ENCODE measurements around the gene MUC20.
"Not testable (repeated sequence)": the region's sequence is repeated elsewhere in the genome, so short reads cannot be mapped to it uniquely, and the experiment has no call there.

The MUC20 gene

DNA sequence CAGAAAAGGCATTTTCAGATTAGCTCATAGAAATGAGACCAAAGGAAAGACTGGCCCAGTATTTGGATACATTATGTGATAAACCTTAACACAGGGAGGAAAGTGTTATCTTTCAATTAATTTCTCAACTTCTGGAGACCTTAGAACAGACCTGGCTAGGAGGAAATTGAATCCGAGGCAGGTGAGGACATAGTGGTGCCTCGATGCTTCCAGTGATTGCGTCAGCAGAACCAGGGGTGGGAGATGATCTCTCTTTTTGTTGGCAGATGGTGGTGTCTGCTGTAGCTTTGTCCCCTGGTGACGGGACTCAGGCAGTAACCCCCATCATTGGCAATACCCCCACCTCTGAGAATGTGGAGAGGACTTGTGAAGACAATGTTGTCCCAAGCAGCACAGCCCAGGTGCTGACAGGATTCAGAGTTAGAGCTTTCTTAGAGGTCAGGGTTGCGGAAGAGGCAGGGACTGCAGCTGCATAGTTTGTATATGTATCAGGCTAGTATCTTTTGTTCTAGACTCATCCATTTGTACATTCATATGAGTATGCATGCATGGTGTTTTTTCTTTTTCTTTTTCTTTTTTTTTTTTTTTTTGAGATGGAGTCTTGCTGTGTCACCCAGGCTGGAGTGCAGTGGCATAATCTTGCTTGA is 27.9 kb upstream of the MUC20 start:
- no peak for DNase-seq (ENCODE audit: low read depth)

DNA sequence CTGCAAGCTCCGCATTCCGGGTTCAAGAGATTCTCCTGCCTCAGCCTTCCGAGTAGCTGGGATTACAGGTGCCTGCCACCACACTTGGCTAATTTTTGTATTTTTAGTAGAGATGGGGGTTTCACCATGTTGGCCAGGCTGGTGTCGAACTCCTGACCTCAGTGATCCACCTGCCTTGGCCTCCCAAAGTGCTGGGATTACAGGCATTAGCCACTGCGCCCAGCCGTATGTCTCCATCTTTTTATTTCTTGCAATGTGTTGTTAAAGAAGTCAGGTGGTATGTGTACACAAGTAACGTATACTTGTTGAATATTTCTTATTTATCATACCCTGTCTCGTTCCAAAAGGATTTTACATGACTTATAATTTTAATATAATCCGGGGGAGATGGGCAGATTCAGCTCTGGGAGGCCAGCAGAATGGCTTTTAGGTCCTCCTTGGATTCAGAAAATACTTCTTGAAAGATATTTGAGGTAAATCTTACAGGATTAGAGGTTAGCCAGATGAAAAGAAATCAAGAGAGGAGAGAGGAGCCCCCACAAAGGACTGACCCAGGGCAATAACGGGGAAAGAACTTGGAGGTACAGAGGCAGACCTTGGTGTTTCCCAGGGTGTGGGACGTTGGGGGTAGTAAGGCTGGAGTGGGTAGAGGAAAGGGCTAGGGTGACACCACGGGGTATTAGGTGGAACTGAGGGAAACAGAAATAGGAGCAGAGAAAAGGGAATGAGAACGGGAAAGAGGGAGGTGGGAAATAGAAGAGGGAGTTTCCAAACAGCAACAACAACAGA is 27.2 kb upstream of the MUC20 start:
- DNase-seq (ENCODE audit: low read depth): no peak

DNA sequence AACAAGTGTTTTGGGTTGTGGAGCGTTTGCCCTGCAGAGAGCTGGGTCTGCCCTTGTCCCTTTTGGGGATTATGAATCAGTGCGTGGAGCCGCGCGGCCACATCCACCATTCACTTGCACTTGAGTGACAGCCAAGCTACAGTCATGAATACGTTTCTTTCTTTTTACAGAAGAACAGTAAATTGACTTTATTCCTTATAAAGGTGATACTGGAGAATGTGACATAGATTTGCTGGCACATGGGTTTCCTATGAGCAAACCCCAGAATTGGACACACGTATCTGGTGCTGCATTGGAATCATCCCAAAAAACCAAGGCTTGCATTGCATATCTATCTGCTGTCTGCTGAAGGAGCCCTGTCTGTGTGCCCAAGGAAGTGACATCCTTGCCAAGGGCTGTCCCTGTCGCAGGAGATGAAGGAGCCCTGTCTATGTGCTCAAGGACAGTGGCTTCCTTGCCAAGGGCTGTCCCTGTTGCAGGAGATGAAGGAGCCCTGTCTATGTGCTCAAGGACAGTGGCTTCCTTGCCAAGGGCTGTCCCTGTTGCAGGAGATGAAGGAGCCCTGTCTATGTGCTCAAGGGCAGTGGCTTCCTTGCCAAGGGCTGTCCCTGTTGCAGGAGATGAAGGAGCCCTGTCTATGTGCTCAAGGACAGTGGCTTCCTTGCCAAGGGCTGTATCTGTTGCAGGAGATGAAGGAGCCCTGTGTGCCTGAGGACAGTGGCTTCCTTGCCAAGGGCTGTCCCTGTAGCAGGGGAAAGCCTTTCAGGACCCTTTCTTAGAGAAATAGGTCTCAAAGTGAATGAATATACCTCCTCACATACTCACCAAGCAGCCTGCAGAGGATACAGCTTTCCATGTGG is 26.3 kb upstream of the MUC20 start:
- not testable (repeated sequence) for DNase-seq (ENCODE audit: low read depth)

DNA sequence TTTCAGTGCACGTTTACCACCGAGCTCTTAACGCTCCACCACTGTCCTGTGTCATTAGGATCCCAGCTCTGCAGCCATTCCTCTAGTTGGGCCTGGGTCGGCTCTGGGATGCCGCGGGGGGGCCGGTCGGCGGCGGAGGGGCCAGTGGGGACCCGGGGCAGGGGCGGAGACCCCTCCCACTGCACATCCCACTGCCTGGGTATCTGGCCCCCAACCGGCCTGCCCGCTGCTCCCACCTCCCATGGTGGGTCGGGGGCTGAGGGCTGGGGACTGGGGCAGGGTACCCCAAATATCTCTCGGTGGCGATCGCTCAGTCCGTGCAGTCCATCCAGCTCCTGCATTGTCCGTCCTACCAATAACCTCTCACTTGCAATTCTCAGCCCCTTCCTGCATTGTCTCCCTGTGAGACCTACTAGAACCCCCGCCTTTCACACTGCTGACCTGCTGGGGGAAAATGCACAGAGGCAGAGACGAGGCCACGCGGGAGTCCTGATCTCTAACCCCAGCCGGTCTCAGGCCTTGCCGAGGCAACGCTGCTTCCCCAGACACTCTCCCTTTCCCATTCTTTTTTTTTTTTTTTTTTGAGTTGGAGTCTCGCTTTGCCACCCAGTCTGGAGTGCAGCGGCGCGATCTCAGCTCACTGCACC is 24.0 kb upstream of the MUC20 start:
- no peak for DNase-seq (ENCODE audit: low read depth)

DNA sequence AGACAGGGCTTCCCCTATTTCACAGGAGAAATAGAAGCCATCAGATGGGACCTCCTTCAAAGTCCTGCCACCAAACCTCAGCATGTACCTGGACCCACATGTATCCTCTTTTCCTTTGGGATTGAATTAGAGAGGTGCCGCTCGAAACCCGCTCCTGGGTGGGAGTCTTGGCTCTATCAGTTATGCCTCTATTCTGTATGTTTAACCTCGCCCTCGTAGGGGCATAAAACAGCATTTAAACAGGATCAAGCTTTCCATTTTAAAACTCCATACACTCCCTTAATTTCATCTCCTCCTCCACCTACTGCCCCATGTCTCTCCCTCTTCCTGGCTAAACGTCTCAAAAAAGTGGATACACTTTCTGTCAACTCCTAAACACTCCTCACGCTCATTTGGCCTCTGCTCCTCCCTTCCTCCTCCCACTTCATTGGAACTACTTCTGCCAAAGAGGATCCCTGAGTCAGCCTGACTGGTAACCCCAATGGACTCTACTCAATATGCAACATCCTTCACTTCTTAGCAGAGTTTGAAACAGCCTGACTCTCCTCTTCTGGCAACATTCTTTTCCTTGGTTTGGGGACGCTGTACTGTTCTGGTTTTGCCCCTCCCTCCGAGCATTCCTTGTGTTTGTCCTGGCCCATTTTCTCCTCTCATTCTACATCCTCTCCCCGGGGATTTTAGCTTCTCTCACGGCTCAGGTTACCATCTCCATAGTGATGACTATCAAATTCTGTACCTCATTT is 23.0 kb upstream of the MUC20 start:
- DNase-seq (ENCODE audit: low read depth): peak; percentile 84

DNA sequence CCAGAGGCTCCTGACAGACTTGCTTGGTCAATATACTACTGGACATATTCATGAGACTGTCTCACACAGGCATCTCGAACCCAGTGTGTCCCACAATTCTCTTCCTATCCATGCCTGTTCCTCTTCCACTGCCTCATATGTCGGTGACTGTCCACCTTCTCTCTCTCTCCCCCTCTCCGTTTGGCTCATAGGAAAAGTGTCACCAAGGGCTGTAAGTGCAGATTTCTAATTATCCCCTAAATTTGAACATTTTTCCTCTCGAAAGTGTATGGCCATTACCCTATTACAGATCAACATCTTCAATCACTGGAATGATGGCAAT is 22.5 kb upstream of the MUC20 start:
- no peak for DNase-seq (ENCODE audit: low read depth)

DNA sequence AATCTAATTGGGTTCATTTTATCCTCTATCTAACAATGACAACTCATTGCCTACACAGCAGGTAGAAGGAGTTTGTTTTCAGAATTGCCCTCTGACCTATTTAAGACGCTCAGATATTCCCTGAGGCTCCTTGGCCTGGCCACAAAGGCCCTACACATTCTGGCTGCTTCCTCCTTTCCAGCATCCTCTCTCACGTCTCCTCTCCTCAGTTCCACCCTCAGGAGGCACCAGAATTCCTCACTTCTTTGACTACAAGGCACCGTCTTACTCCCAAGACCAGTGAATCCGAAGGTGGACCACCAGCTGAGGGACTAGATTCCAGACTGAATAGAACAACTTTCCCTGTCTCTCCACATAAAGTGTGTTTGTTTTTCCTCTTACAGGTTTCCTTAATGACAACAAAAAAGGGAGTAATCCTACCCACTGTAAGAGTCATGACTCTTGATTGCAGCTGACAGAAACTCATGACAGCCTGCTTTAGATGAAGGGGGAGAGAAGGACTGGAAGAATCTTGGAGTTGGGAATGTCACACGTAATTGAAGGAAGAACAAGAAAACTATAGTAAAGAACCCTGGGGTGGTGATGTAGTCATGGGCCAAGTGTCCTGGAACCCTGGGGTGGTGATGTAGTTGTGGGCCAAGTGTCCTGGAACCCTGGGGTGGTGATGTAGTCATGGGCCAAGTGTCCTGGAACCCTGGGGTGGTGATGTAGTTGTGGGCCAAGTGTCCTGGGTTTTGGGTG is 22.0 kb upstream of the MUC20 start:
- no peak for DNase-seq (ENCODE audit: low read depth)

DNA sequence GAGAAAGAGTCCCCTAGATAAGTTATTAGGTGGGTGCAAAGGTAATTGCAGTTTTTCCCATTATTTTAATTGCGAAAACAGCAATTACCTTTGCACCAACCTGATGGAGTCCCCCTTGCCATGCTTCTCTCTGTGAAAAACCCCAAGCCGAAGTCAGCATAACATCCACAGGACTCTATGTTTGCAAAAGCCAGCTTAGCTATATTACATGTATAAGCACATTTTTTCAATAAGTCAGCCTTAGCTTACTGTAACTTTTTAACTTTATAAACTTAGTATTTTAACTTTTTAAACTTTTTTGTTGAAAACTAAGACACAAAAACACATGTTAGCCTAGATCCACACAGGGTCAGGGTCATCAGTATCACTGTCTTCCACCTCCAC is 21.4 kb upstream of the MUC20 start:
- no peak for DNase-seq (ENCODE audit: low read depth)

DNA sequence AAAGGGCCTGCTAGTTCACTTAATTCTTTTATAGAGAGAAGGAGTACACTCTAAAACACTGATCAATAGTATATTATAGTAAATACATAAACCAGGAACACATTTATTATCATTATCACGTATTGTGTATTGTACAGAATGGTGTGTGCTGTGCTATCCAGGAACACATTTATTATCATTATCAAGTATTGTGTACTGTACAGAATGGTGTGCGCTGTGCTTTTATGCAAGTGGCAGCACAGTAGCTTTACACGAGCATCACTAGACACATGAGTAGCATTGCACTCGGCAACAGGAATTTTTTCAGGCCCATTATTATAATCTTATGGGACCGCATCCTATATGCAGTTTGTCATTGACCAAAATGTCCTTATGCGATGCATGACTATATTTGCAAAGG is 20.9 kb upstream of the MUC20 start:
- DNase-seq (ENCODE audit: low read depth): no peak

DNA sequence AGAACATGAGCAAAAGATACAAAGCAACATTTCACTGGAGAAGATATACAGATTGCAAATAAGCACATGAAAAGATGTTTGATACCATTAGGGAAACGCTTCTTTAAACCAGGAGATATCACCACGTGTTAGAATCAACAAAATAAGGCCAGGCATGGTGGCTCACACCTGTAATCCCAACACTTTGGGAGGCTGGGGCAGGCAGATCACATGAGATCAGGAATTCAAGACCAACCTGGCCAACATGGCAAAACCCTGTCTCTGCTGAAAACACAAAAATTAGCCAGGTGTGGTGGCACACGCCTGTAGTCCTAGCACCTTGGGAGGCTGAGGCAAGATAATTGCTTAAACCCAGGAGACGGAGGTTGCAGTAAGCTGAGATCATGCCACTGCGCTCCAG is 20.5 kb upstream of the MUC20 start:
- DNase-seq (ENCODE audit: low read depth): no peak

DNA sequence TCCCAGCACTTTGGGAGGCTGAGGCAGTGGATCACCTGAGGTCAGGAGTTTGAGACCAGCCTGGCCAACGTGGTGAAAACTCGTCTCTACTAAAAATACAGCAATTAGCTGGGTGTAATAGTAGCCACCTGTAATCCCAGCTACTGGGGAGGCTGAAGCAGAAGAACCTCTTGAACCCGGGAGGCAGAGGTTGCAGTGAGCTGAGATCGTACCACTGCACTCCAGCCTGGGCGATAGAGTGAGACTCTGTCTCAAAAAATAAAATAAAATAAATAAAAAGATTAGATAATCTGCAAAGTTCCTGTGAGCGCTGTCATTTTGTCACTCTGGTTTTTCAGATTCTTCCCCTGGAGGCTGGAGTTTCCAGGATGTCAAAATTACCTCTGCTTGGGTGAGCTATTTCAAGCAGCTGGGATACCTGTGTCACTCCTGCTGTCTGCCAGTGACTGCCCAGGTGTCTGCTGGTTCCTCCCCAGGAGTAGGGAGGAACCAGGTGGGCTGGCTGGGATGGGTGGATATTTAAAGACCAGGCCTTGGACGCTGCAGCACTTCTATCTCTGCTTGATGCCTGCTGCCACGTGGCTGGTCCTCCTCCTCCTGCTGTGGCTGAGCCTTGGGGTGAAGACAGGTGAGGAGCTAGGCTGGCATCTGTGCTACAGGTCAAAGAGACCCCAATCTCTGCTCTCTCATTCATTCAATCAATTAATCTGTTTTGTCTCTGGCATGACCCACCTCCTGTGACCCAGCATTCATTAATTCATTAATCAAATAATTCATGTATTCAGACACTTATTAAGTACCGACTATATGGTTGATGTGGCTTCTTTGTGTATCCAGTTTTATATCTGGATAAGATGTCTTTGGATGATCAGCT is 19.5 kb upstream of the MUC20 start:
- DNase-seq (ENCODE audit: low read depth): no peak

DNA sequence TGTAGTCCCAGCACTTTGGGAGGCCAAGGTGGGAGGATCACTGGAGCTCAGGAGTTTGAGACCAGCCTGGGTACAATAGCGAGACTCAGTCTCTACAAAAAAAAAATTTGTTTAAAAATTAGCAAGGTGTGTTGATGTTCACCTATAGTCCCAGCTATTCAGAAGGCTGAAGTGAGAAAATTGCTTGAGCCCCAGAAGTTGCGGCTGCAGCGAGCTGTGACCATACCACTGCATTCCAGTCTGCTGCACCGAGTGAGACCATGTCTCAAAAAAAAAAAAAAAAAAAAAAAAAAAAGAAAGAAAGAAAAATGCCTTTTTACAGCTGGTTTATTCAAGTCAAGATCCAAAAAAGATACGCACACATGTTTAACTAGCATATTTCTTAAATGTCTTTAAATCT is 17.0 kb upstream of the MUC20 start:
- DNase-seq (ENCODE audit: low read depth): no peak

DNA sequence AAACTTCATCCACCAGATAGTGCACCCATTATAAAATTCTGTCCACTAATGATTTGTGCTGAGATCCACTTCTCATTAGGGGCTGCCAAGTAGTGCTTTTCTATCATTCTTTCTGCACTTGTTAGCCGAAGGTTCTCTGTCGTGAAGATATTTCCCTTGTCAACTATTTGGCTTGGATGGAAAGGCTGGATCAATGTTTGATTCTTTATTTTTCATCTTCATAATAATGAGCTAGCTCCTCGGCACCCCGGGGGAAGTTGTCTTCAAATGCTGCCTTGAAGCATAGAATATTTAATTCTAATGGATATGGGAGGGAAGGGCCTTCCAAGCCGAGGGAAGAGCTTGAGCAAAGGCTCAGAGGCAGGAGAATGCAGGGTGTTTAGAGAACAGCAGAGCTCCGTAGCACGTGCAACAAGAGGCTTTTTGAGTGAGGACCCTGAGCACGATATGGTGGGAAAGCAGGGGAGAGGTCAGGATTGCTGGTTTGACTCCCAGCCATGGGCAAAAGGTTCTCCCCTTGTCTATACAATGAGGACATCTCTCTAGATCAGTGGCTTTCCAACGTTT is 16.3 kb upstream of the MUC20 start:
- no peak for DNase-seq (ENCODE audit: low read depth)

DNA sequence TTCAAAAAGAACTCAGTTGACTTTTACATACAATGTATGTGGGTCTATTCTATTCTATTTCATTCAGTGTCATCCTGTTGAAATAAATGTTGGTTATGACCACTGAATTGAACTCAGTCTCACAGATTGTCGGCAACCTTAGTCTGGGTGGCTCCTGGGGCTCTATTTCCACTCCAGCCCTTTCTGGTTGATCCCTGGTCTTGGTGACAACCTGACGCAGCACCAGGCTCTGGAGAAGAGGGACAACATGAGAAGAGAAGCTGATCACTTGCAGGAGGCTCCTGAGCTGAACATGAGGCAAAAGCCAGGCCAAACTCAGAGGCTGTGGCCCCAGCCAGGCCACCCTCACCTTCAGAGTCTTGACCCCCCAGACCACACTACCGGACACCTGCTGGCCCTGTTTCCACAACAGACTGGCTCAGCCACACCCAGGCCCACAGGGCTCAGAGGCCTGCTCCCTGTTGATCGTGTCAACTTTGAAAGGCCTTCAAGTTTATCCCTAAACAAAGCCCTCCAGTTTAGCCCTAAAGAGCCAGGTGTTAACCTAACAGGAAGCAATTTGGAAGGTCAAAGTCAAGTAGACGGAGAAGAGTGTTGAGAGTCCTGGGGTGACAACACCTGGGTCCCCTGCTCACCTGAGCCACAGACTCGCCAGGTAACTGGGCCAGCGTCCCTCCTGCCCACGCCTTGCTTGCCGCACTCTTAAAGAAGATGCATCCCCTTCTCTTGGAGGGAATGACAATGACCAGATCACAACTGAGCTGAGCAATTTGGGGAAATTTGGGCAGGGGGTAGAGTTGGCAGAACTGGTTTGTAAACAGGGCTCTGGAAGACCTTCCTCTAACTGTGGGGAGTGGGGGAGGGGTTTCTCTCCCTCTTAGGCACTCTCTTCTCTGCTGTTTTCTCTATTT is 15.4 kb upstream of the MUC20 start:
- no peak for DNase-seq (ENCODE audit: low read depth)

DNA sequence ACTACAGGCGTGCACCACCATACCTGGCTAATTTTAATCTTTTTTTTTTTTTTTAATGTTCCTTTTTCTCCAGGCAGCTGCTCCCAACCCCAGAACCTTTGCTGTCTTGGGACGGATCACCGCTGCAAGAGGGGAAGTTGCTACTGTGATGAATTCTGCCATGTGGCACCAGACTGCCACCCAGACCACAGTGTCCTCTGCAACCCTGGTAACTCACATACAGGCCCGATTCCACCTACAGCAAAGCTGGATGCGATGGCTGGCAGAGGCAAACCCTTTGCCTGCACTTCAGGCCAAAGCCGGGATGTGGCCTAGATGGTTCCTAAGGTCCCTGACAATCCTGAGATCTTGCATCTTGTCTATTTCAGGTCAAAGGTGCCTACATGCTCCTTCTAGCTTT is 12.7 kb upstream of the MUC20 start:
- no peak for DNase-seq (ENCODE audit: low read depth)

DNA sequence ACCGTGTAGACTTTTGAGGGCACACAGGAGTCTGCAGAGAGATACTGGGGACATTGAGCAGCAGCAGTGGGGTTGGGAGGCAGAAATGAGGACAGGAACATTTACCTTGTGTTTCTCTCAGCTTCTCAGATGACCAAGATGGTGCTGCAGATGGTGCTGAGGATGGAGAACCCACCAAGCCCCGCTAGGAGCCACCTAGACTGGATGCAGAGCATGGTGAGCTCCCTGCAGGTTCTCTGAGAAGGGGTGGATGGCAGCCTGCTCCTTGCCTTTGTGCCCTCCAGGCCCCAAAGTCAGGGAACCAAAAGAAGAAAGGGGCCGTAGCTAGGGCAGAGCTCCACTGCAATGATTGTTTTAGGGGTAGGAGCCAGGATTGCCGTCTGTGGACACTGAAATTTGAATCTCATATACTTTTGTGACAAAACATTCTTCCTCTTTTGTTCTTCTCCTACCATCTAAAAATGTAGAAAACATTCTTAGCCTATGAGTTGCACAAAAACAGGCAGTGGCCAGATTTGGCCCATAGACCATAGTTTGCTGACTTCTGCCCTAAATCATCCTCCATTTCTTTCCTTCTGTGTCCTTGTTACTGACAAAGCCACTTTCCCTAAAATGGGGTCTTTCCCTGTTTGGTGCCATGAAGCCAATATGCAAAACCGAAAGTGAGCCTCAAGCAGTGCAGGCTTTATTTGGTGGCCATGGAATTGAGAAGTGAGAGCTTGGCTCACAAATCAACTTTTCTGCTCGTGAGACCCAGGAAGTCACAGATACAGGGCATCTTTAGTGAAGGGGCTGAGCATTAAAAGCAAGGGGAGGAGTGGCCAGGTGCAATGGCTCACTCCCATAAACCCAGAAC is 11.9 kb upstream of the MUC20 start:
- no peak for DNase-seq (ENCODE audit: low read depth)

DNA sequence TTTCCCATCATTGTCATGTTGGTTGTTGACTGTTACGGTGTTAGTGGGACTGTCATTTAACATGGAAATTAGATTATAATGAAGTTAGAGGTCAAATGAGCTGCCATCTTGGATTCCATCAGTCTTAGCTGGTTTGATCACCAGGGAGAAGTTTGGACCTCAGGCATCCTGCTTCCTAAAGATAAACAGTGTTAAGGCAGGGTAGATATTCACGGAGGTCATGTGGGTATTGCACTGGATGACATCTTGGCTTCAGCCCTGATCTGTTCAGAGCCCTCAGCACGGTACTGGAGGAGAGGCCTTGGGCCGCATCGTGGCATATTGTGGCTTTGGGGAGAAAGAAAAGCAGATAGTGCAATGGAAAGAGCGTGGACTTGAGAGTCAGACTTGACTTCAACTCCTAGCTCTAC is 11.1 kb upstream of the MUC20 start:
- no peak for DNase-seq (ENCODE audit: low read depth)

Measured in fibroblast of the conjunctiva (primary cell).